ENCODE data around the gene TAPBP. TPM values are rescaled to one million over a fixed set of nuclear protein-coding genes. Genes with fewer than 3 reads are reported as not detected.

TAPBP gene
- total and polyA plus RNA-seq, 2 of the 8 experiments (the other 6 are each of a cell fraction or from before 2014, with no cell fraction given) = 24.5 to 35.4 TPM

DNA sequence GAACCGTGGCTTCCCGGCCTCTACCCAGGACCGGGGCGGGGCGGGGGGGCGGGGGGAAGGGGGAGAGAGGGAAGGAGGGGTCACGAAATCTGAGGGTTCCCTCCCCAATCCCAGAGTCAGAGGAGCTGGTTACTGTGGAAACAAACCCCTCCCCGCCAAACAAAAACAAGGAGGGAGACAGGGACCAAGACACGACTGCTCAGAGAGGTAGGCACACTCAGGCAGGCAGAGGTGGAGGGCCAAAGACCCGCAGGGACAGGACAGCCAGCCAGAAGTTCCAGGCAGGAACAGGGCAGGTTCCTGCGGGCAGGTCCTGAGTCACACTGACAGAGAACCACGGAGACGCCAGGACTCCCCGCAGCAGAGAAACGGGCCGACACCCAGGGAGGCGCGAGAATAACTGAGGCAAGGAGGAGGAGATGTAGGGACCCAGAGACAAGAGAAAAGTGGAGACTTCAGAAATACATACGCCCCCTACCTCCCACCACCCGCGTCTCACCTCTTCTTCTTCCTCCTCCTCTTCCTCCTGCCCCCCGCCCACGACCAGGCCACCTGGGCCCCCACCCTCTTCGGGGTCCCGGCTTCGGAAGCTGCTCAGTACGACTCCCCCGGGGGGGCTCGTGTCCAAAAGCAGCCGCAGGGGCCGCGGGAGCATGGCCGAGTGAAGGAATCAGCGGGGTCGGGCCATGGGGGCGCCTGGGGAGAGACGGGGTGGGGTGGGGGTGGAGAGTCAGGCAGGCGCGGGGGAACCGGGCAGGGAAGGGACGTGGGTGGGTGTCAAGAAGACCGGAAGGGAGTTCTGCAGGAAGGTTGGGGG lies 15.7 kb downstream of the TAPBP start:
- peak in 1 of 2 experiments; percentile 84 for DNase-seq (ENCODE audit: low read depth in 1 of 2, low spot score in 2 of 2)
- Histone ChIP-seq H3K36me3 (ENCODE audit: control insufficient read depth in 2 of 4, insufficient read depth in 4 of 4, low read length in 3 of 4) (peaks cover 1 to 6% (median 2%) of the 10 kb centered on the region in 4 experiments; a peak in 5 of 8 replicates), H3K9ac (replicated peaks in 1 of 4; ENCODE audit: extremely low read depth in 1 of 4, low read depth in 3 of 4, low read length in 3 of 4) (peak overlapping the region in 3 of 4 experiments; percentile 13 to 69 (median 60); a peak in 5 of 7 replicates), H4K20me1 (replicated peaks in 1 of 2; ENCODE audit: control insufficient read depth in 1 of 2, insufficient read depth in 2 of 2, low read length in 2 of 2) (peaks cover 0 to 5% of the 10 kb centered on the region in 2 experiments), H3K79me1 (ENCODE audit: low read depth, low read length) (peaks cover 9% of the 10 kb centered on the region; the same call in 1 of the 2 replicates), H2BK12ac (ENCODE audit: low read depth, low read length) (no peak overlapping the region), H2AK5ac (ENCODE audit: low read depth, low read length) (no peak overlapping the region), H3K9me3 (ENCODE audit: insufficient read depth in 2 of 2, low read depth in 1 of 2, low read length in 1 of 2) (no peaks in the 10 kb centered on the region), H3K27ac (ENCODE audit: low read depth, low read length) (peak overlapping the region; percentile 81), H4K8ac (ENCODE audit: extremely low read depth, insufficient read depth, low read length) (peak overlapping the region; percentile 28; the same call in 1 of the 2 replicates), H3K4ac (replicated peaks; ENCODE audit: insufficient read length, low read depth, low read length) (no peak overlapping the region), H2AFZ (ENCODE audit: low read length) (no peak overlapping the region), H3K4me3 (ENCODE audit: extremely low read depth in 1 of 4, insufficient read depth in 2 of 4, low read depth in 3 of 4, low read length in 4 of 4) (peak overlapping the region; percentile 76 to 99 (median 94)), H2BK120ac (replicated peaks; ENCODE audit: low read depth, low read length) (no peak overlapping the region), H4K5ac (ENCODE audit: insufficient read length, low read depth, low read length) (no peak overlapping the region), H2BK5ac (ENCODE audit: low read depth, low read length) (peak overlapping the region; percentile 95; the same call in 1 of the 2 replicates), H3K14ac (ENCODE audit: insufficient read length) (no peak overlapping the region), H3K27me3 (replicated peaks in 1 of 4; ENCODE audit: control insufficient read depth in 3 of 4, extremely low read depth in 1 of 4, insufficient read depth in 3 of 4, low read length in 3 of 4) (no peaks in the 10 kb centered on the region), H3K23me2 (ENCODE audit: low read depth, low read length) (peaks cover 16% of the 10 kb centered on the region), H3K23ac (ENCODE audit: insufficient read length) (no peak overlapping the region), H3K79me2 (ENCODE audit: control insufficient read depth in 1 of 2, insufficient read depth in 2 of 2, low read length in 2 of 2) (peaks cover 0 to 25% of the 10 kb centered on the region in 2 experiments; a peak in 2 of 4 replicates), H3K4me1 (replicated peaks in 1 of 4; ENCODE audit: control insufficient read depth in 3 of 4, insufficient read depth in 4 of 4, low read length in 3 of 4) (peaks cover 0 to 6% (median 4%) of the 10 kb centered on the region in 4 experiments; a peak in 6 of 7 replicates), H3K56ac (replicated peaks; ENCODE audit: insufficient read length, low read depth, low read length) (no peak overlapping the region), H3K4me2 (ENCODE audit: insufficient read depth in 1 of 2, low read depth in 2 of 2, low read length in 2 of 2) (peak overlapping the region; percentile 34 to 98), H2BK20ac (ENCODE audit: low read length) (no peak overlapping the region), H4K91ac (replicated peaks; ENCODE audit: insufficient read length, low read length) (no peak overlapping the region), H2BK15ac (ENCODE audit: low read length) (no peak overlapping the region), H3K18ac (ENCODE audit: extremely low read depth, low read length) (no peak overlapping the region; the same call in 1 of the 2 replicates)
- CTCF ChIA-PET (ENCODE audit: partially characterized antibody) = interaction anchor here (0.6 to 6.2 kb wide), 11 partner anchors 8 to 364 kb away, joined by 3 to 77 read pairs (median 4); partner anchors contain the start of genes B3GALT4, CUTA, PFDN6 and TAPBP
- POLR2A ChIA-PET (ENCODE audit: partially characterized antibody) = interaction anchor here (1.0 to 16.7 kb wide), 14 partner anchors 9 to 327 kb away, joined by 3 to 337 read pairs (median 8); partner anchors contain the start of genes B3GALT4, PFDN6, RPS18 and TAPBP
- FAIRE-seq = no peak
- WGBS, 2 experiments (ENCODE audit: extremely low coverage in 1 of 2, insufficient coverage in 1 of 2, insufficient read length in 1 of 2, insufficient replicate concordance in 2 of 2, low coverage in 1 of 2, low lambda C conversion rate in 2 of 2, missing lambda C conversion rate in 1 of 2) = 2% methylated on average over 16 of the region's 42 CpGs; no CpG with 5 or more reads in 1 of the 2 experiments
- no peak for TF ChIP-seq RFX5 (IDR thresholded peaks at IDR 0.05; ENCODE audit: borderline replicate concordance, low read depth, low read length)
- TF ChIP-seq SAP30 (IDR thresholded peaks at IDR 0.05; ENCODE audit: insufficient read depth, insufficient replicate concordance, low read length) = peak; percentile 91
- peak in 1 of 2 experiments; percentile 84; a peak in 2 of 4 replicates for TF ChIP-seq SIN3A (conservative IDR thresholded peaks at IDR 0.05 in 1 of 2, IDR thresholded peaks at IDR 0.05 in 1 of 2; ENCODE audit: low read depth in 1 of 2, low read length in 2 of 2)
- TF ChIP-seq POLR2A (IDR thresholded peaks at IDR 0.05; ENCODE audit: control extremely low read depth in 1 of 2, low read depth in 2 of 2, low read length in 2 of 2) = peak; percentile 5 to 29; a peak in 2 of 3 replicates
- TF ChIP-seq KDM4A (IDR thresholded peaks at IDR 0.05; ENCODE audit: low read depth, low read length, severe bottlenecking) = peak; percentile 16
- TF ChIP-seq SP1 (IDR thresholded peaks at IDR 0.05; ENCODE audit: low read depth, low read length) = no peak
- peak; percentile 23; the same call in 1 of the 2 replicates for TF ChIP-seq POLR2AphosphoS5 (IDR thresholded peaks at IDR 0.05; ENCODE audit: low read depth, low read length)

Measured in H1 (cell line).